ENCODE measurements around the gene CCDC182. TPM values are rescaled to one million over a fixed set of nuclear protein-coding genes. Genes with fewer than 3 reads are reported as not detected.
A peak's percentile ranks its signal among the peaks of the same experiment; 100 is the strongest.

The CCDC182 gene
- total and polyA plus RNA-seq, 5 donors = not detected

- intact Hi-C loops (cut with DNase I) = loop anchor here in 2 of 4 donors (5.0 to 10.0 kb wide), 3 partner anchors 502 to 612 kb away; no protein-coding TSS in a partner anchor
- 84% methylated on average over 26 of the region's 26 CpGs for WGBS
- no peak for ATAC-seq
- Histone ChIP-seq H3K9me3 (ENCODE audit: control insufficient read depth, low read length) (no peaks in the 10 kb centered on the region), H3K4me3 (ENCODE audit: low read length) (no peak overlapping the region), H3K4me1 (ENCODE audit: control insufficient read depth, insufficient read depth, low read length) (no peaks in the 10 kb centered on the region), H3K27me3 (ENCODE audit: control insufficient read depth, insufficient read depth) (no peaks in the 10 kb centered on the region), H3K27ac (ENCODE audit: low read length) (no peak overlapping the region)
- no peak for DNase-seq
Measured at GRCh38 chr17:57744195-57745170, 616 bp downstream of the CCDC182 start.

GRCh38 chr17:57740235-57740528 lies 4.9 kb downstream of the CCDC182 start:
- ATAC-seq (no peak), DNase-seq (no peak)
- Histone ChIP-seq H3K4me3 (ENCODE audit: low read length) (no peak overlapping the region), H3K4me1 (ENCODE audit: control insufficient read depth, insufficient read depth, low read length) (no peaks in the 10 kb centered on the region), H3K27ac (ENCODE audit: low read length) (no peak overlapping the region), H3K9me3 (ENCODE audit: control insufficient read depth, low read length) (no peaks in the 10 kb centered on the region), H3K27me3 (ENCODE audit: control insufficient read depth, insufficient read depth) (no peaks in the 10 kb centered on the region)
- WGBS = 51% methylated on average over 2 of the region's 2 CpGs
- intact Hi-C loops (cut with DNase I) = loop anchor here in 1 of 4 donors (10.0 kb wide), 1 partner anchor 605 kb away; no protein-coding TSS in a partner anchor

GRCh38 chr17:57739402-57740234 lies 5.5 kb downstream of the CCDC182 start:
- intact Hi-C loops (cut with DNase I) = loop anchor here in 2 of 4 donors (10.0 kb wide), 2 partner anchors 135 to 605 kb away; no protein-coding TSS in a partner anchor

GRCh38 chr17:57737450-57737849 lies 7.6 kb downstream of the CCDC182 start:
- Histone ChIP-seq H3K4me3 (ENCODE audit: low read length) (no peak overlapping the region), H3K27me3 (ENCODE audit: control insufficient read depth, insufficient read depth) (no peaks in the 10 kb centered on the region), H3K27ac (ENCODE audit: low read length) (no peak overlapping the region), H3K9me3 (ENCODE audit: control insufficient read depth, low read length) (no peaks in the 10 kb centered on the region), H3K4me1 (ENCODE audit: control insufficient read depth, insufficient read depth, low read length) (no peaks in the 10 kb centered on the region)
- WGBS = 69% methylated on average over 3 of the region's 3 CpGs
- ATAC-seq (no peak), DNase-seq (no peak)
- intact Hi-C loops (cut with DNase I) = loop anchor here in 1 of 4 donors (10.0 kb wide), 1 partner anchor 133 kb away; no protein-coding TSS in a partner anchor

More at GRCh38 chr17:57739402-57740234, 5.5 kb downstream of the CCDC182 start:
- H3K27me3 ChIP-seq (ENCODE audit: control insufficient read depth, insufficient read depth) = no peaks in the 10 kb centered on the region
- DNase-seq (no peak), ATAC-seq (peak; percentile 55 to 63)
- no peak overlapping the region for H3K4me3 ChIP-seq (ENCODE audit: low read length)
- no peak overlapping the region for H3K27ac ChIP-seq (ENCODE audit: low read length)
- H3K9me3 ChIP-seq (ENCODE audit: control insufficient read depth, low read length) = no peaks in the 10 kb centered on the region
- no peaks in the 10 kb centered on the region for H3K4me1 ChIP-seq (ENCODE audit: control insufficient read depth, insufficient read depth, low read length)
- WGBS = 80% methylated on average over 1 of the region's 1 CpG

- no peaks in the 10 kb centered on the region for H3K9me3 ChIP-seq (ENCODE audit: control insufficient read depth, low read length)
- intact Hi-C loops (cut with DNase I) = loop anchor here in 1 of 4 donors (10.0 kb wide), 1 partner anchor 131 kb away; no protein-coding TSS in a partner anchor
- ATAC-seq (no peak), DNase-seq (no peak)
- no peaks in the 10 kb centered on the region for H3K27me3 ChIP-seq (ENCODE audit: control insufficient read depth, insufficient read depth)
- H3K27ac ChIP-seq (ENCODE audit: low read length) = no peak overlapping the region
- no peak overlapping the region for H3K4me3 ChIP-seq (ENCODE audit: low read length)
- 69% methylated on average over 6 of the region's 6 CpGs for WGBS
- no peaks in the 10 kb centered on the region for H3K4me1 ChIP-seq (ENCODE audit: control insufficient read depth, insufficient read depth, low read length)
Measured at GRCh38 chr17:57735707-57736106, 9.4 kb downstream of the CCDC182 start.

- no peak for DNase-seq
Measured at GRCh38 chr17:57735230-57735629, 9.9 kb downstream of the CCDC182 start.

GRCh38 chr17:57733085-57733484 lies 12.0 kb downstream of the CCDC182 start:
- 97% methylated on average over 2 of the region's 2 CpGs for WGBS
- DNase-seq (no peak), ATAC-seq (no peak)
- no peak overlapping the region for H3K4me3 ChIP-seq (ENCODE audit: low read length)
- no peaks in the 10 kb centered on the region for H3K9me3 ChIP-seq (ENCODE audit: control insufficient read depth, low read length)
- no peak overlapping the region for H3K27ac ChIP-seq (ENCODE audit: low read length)
- intact Hi-C loops (cut with DNase I) = loop anchor here in 1 of 4 donors (10.0 kb wide), 1 partner anchor 128 kb away; no protein-coding TSS in a partner anchor
- no peaks in the 10 kb centered on the region for H3K27me3 ChIP-seq (ENCODE audit: control insufficient read depth, insufficient read depth)
- no peaks in the 10 kb centered on the region for H3K4me1 ChIP-seq (ENCODE audit: control insufficient read depth, insufficient read depth, low read length)

More at GRCh38 chr17:57735230-57735629, 9.9 kb downstream of the CCDC182 start:
- Histone ChIP-seq H3K4me1 (ENCODE audit: control insufficient read depth, insufficient read depth, low read length) (no peaks in the 10 kb centered on the region), H3K4me3 (ENCODE audit: low read length) (no peak overlapping the region), H3K9me3 (ENCODE audit: control insufficient read depth, low read length) (no peaks in the 10 kb centered on the region), H3K27me3 (ENCODE audit: control insufficient read depth, insufficient read depth) (no peaks in the 10 kb centered on the region), H3K27ac (ENCODE audit: low read length) (no peak overlapping the region)
- no peak for ATAC-seq
- intact Hi-C loops (cut with DNase I) = loop anchor here in 1 of 4 donors (10.0 kb wide), 1 partner anchor 130 kb away; no protein-coding TSS in a partner anchor
- 88% methylated on average over 3 of the region's 3 CpGs for WGBS

GRCh38 chr17:57732062-57732461 lies 13.0 kb downstream of the CCDC182 start:
- WGBS = 90% methylated on average over 3 of the region's 3 CpGs
- Histone ChIP-seq H3K9me3 (ENCODE audit: control insufficient read depth, low read length) (no peaks in the 10 kb centered on the region), H3K4me3 (ENCODE audit: low read length) (no peak overlapping the region), H3K27ac (ENCODE audit: low read length) (no peak overlapping the region), H3K27me3 (ENCODE audit: control insufficient read depth, insufficient read depth) (no peaks in the 10 kb centered on the region), H3K4me1 (ENCODE audit: control insufficient read depth, insufficient read depth, low read length) (no peaks in the 10 kb centered on the region)
- DNase-seq = peak in 1 of 3 donors; percentile 48
- intact Hi-C loops (cut with DNase I) = loop anchor here in 1 of 4 donors (10.0 kb wide), 1 partner anchor 127 kb away; no protein-coding TSS in a partner anchor
- peak in 1 of 2 donors; percentile 40 for ATAC-seq

GRCh38 chr17:57730026-57730701 lies 14.9 kb downstream of the CCDC182 start:
- ATAC-seq = no peak
- 84% methylated on average over 3 of the region's 3 CpGs for WGBS
- Histone ChIP-seq H3K27ac (ENCODE audit: low read length) (no peak overlapping the region), H3K4me1 (ENCODE audit: control insufficient read depth, insufficient read depth, low read length) (no peaks in the 10 kb centered on the region), H3K27me3 (ENCODE audit: control insufficient read depth, insufficient read depth) (no peaks in the 10 kb centered on the region), H3K4me3 (ENCODE audit: low read length) (no peak overlapping the region), H3K9me3 (ENCODE audit: control insufficient read depth, low read length) (no peaks in the 10 kb centered on the region)
- intact Hi-C loops (cut with DNase I) = loop anchor here in 1 of 4 donors (10.0 kb wide), 1 partner anchor 125 kb away; no protein-coding TSS in a partner anchor
- no peak for DNase-seq

GRCh38 chr17:57727630-57728175 lies 17.4 kb downstream of the CCDC182 start:
- Histone ChIP-seq H3K4me3 (ENCODE audit: low read length) (no peak overlapping the region), H3K27me3 (ENCODE audit: control insufficient read depth, insufficient read depth) (no peaks in the 10 kb centered on the region), H3K27ac (ENCODE audit: low read length) (no peak overlapping the region), H3K9me3 (ENCODE audit: control insufficient read depth, low read length) (no peaks in the 10 kb centered on the region), H3K4me1 (ENCODE audit: control insufficient read depth, insufficient read depth, low read length) (no peaks in the 10 kb centered on the region)
- no peak for ATAC-seq
- DNase-seq = no peak
- intact Hi-C loops (cut with DNase I) = no loop called here
- 62% methylated on average over 8 of the region's 8 CpGs for WGBS
